Subcutaneous adipose tissue (tissue), 4 donors: ENCODE results near the gene CCDC188. TPM values are rescaled to one million over a fixed set of nuclear protein-coding genes. Genes with fewer than 3 reads are reported as not detected.

Experiments
- total RNA-seq, 4 donors: library from RNA; depleted of rRNA; stranded (reverse); fragments of >200 nt; gene quantifications; one replicate each; pipeline ENCODE4 v1.1.0, GENCODE V29; 2016
- TF ChIP-seq, protein P1 (sequence below): fragments of 450-650 bp; IDR thresholded peaks from one replicate; pipeline ENCODE4 v1.5.1; 2016; ENCODE audit warnings: low read depth, mild to moderate bottlenecking, control low read depth, antibody characterized with exemption, moderate library complexity

CCDC188 gene
- total RNA-seq, 4 donors from 2014 or later, result 1.3 to 3.0 TPM; not detected in 2

DNA sequence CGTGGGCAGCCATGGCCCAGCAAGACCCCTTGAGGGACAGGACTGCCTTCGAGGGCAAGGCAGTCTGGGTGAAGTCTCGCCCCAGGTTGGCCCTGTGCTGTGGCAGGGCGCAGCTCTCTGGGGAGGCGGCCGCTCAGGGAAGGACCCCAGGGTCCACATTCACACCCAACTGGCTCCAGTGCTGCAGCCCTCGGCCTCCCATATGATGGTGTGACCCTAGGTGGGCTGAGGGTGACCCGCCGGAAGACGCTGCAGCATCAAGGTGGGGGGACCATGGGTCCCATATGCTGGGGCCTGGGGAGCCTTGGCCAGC lies 28.0 kb upstream of the CCDC188 start:
- TF ChIP-seq, protein P1, sequence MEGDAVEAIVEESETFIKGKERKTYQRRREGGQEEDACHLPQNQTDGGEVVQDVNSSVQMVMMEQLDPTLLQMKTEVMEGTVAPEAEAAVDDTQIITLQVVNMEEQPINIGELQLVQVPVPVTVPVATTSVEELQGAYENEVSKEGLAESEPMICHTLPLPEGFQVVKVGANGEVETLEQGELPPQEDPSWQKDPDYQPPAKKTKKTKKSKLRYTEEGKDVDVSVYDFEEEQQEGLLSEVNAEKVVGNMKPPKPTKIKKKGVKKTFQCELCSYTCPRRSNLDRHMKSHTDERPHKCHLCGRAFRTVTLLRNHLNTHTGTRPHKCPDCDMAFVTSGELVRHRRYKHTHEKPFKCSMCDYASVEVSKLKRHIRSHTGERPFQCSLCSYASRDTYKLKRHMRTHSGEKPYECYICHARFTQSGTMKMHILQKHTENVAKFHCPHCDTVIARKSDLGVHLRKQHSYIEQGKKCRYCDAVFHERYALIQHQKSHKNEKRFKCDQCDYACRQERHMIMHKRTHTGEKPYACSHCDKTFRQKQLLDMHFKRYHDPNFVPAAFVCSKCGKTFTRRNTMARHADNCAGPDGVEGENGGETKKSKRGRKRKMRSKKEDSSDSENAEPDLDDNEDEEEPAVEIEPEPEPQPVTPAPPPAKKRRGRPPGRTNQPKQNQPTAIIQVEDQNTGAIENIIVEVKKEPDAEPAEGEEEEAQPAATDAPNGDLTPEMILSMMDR, result no peak

DNA sequence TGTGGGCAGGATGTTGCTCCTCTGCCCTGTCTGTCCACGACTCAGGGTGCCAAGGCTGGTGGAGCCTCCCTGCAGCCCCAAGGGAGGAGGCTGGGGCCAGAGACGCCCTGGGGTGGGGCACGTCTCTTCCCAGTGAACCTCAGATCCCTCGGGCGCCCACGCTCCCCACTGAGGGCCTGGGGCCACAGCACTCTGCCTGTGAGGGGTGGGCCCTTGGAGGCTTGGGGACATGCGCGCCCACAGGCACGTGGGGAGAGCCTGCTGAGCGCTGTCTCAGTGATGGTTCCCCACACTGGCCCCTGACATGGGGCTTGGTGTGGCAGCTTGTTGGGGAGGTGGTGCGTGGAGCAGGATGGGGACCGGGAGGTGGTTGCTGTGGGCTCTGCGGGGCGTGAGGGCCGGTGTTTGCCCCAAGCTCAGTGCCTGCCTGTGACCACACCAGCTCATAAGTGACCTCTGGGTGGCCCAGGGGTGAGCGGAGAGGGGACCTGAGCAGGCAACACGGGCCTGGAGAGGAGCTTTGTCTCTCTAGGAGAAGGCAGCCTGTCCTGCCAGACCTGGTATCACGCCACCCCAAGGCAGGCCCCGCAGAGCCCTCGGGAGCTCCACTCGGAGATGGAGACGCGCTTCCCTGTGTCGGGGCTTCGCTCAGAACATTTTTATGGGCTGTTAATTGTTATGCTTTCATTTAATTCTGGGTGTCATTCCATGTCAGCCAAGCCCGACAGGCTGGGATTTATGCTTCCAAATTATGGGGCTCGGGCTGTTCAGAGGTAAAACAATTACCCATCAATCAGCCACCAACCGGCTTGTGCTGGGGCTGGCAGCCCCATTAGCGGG lies 27.4 kb upstream of the CCDC188 start:
- TF ChIP-seq, protein P1, result no peak

DNA sequence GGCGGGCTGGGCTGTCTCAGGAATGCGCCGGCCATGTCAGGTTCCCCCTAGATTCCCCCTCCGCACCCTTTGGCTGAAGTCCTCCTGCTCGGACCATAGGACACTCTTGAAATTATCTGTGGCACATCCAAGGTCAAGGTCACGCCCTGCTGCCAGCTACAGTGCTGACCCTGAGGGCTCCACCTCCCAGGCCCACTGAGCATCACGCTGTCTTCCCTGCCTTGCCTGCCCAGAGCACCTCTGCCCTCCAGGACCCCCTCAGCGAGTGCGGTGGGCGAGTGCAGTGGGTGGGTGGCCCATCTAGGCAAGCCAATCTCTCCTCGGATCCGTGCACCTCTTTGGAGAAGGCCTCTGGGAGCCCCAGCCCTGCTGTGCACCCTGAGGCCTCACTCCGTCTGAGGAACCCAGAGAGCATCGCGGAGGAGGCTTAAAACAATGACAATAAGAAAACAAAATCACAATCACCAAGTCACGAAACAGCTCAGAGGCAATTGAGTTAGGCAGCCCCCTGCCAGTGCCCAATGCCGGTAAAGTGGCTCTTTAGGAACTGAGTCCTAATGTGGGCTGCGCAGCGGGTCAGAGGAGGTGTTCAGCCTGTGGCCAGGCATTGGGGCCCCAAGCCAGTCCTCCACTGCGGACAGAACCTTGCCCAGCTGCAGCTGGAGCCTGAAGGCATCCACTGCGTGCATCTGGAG lies 26.5 kb upstream of the CCDC188 start:
- TF ChIP-seq, protein P1, result no peak

DNA sequence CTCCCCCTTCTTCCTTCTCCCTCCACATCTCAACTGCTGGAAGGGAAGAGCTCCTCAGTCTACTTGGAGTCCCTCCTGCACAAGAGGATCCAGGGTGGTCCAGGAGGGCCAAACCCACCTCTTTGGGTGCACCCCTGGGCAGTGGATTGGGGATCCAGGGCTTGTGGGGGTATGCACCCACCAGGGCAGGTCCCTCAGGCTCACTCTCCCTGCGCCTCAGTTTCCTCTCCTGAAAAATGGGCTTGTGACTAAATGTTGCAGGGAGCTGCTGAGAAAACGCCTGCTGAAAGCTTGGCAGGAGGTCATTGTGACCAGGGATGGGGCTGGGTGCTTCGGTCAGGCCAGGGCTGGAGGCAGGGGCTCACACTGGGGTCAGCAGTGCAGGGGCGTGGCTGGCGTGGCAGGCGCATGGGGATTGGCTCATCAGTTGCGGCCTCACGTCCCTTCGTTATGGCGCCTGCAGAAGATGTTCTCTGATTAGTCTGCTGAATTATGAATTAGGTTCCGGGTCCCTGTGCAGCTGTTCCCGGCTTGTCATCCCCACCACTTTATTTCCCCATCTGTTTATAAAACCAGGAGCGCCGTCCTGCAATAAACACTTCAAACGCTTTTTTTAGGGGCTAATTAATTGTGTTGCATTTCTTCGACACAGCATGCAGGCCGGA lies 25.7 kb upstream of the CCDC188 start:
- TF ChIP-seq, protein P1, result no peak

DNA sequence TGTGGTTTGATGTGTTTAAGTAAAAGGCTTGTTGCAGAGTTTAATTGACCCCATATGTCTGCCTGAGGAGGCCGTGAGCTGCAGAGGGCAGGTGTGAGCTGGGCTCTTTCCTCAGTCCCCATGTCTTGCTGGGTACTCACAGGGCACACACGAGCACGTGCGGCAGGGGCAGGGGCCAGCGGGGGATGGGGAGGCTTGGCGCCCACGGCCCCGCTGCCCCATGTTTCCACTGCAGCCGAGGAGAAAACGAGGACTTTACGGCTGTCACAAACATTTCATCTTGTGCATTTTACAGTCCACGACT lies 24.7 kb upstream of the CCDC188 start:
- TF ChIP-seq, protein P1, result no peak

DNA sequence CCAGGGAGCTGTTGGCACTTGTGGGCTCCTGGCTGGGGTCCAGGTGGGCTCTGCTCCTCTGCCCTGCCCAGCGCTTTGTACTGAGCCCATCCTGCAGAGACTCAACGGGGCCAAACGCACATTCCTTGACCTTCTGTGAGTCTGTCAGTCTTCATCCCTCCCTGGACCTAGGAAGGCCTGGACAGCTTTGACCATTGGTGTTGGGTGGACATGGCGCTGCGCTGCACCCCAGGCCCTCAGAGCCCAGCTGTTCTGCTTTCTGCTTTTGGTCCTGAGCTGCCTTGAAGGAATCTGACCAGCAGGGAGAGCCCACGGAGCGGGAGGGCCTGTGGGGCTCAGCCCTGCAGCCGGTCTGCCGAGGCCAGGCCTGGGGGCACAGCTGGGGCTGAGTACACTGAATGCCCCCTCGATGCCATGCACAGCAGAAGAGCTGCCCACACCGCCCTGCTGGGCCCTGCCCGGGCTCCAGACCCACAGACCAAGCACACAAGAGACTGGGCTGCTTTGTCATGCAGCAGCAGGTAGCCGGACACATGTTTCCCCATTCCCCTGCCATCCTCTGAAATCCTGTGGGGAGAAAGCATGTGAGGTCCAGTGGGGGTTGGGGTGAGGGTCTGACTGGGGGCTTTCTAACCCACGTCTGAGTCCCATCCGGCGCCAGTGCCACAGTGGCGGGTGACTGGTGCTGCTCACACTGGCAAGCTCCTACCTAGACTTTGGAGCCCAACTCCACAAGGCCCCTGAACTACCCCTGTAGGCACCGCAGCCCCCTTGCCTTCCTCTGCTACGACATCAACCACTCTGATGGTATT lies 24.1 kb upstream of the CCDC188 start:
- TF ChIP-seq, protein P1, result no peak
